K562 (cell line): ENCODE measurements around the gene SYCE1. TPM values are rescaled to one million over a fixed set of nuclear protein-coding genes. Genes with fewer than 3 reads are reported as not detected.

Experiments used
- BRD4 ChIP-seq: fragments of 200-600 bp; sonication (generic); IDR thresholded peaks from 2 replicates; pipeline ENCODE4 v1.6.1; 2017; ENCODE audit warnings: inconsistent platforms
- E2F5 ChIP-seq: sonication (generic); formaldehyde crosslinking; IDR thresholded peaks from 2 replicates; pipeline ENCODE4 v1.8.0; 2022; ENCODE audit warnings: mild to moderate bottlenecking, missing genetic modification reagents
- E2F6 ChIP-seq, 2 experiments: IDR thresholded peaks; 2 replicates each; pipeline ENCODE4 v1.6.1; 2011; ENCODE audit warnings: borderline replicate concordance in 1 of 2, control low read depth in 1 of 2, low read depth in 1 of 2, low read length in 1 of 2, mild to moderate bottlenecking in 1 of 2, mixed read lengths in 1 of 2, moderate library complexity in 1 of 2; ENCODE audit not compliant: insufficient read depth in 1 of 2, insufficient read length in 1 of 2, poor library complexity in 1 of 2, severe bottlenecking in 1 of 2; ENCODE audit errors: extremely low read depth in 1 of 2
- ELF1 ChIP-seq: fragments of 200-800 bp; sonication (Bioruptor generic); IDR thresholded peaks from 2 replicates; pipeline ENCODE4 v1.6.1; 2016; ENCODE audit warnings: missing genetic modification characterization, missing compliant biosample characterization
- ESRRA ChIP-seq: fragments of 450-650 bp; IDR thresholded peaks from 2 replicates; pipeline ENCODE4 v1.6.1; 2014; ENCODE audit warnings: low read depth, mild to moderate bottlenecking, moderate library complexity, borderline replicate concordance
- GABPA ChIP-seq: fragments of 200-800 bp; sonication (Bioruptor generic); conservative IDR thresholded peaks from 2 replicates; pipeline ENCODE4 v1.6.1; 2016; ENCODE audit warnings: low read depth, missing genetic modification characterization, missing compliant biosample characterization
- HSF4 ChIP-seq: fragments of 250-450 bp; sonication (Bioruptor Pico); IDR thresholded peaks from 2 replicates; pipeline ENCODE4 v2.1.2; 2022; ENCODE audit warnings: mild to moderate bottlenecking, moderate library complexity, borderline replicate concordance
- L3MBTL2 ChIP-seq: fragments of 450-650 bp; IDR thresholded peaks from 2 replicates; pipeline ENCODE4 v1.6.1; 2016; ENCODE audit warnings: mild to moderate bottlenecking, moderate library complexity
- MAZ ChIP-seq, 2 experiments: fragments of 450-650 bp in 1 of 2; sonication (generic) in 1 of 2; formaldehyde crosslinking; IDR thresholded peaks in 1 of 2; conservative IDR thresholded peaks in 1 of 2; 2 replicates each; pipeline versions ENCODE4 v1.4.0 to v1.5.0; 2020; ENCODE audit warnings: mild to moderate bottlenecking in 1 of 2, missing genetic modification reagents in 1 of 2
- MTA3 ChIP-seq: fragments of 450-650 bp; formaldehyde crosslinking; IDR thresholded peaks from 2 replicates; pipeline ENCODE4 v1.6.1; 2017; ENCODE audit warnings: mild to moderate bottlenecking, borderline replicate concordance
- PHF20 ChIP-seq: fragments of 450-650 bp; IDR thresholded peaks from 2 replicates; pipeline ENCODE4 v1.6.1; 2018; ENCODE audit not compliant: partially characterized antibody
- POLR2G ChIP-seq: fragments of 200-400 bp; formaldehyde crosslinking; IDR thresholded peaks from 2 replicates; pipeline ENCODE4 v1.6.1; 2017; ENCODE audit warnings: low read depth, mild to moderate bottlenecking, antibody characterized with exemption, low read length, moderate library complexity
- RB1 ChIP-seq: fragments of 450-650 bp; IDR thresholded peaks from 2 replicates; pipeline ENCODE4 v1.6.1; 2017; ENCODE audit warnings: low read depth, mild to moderate bottlenecking
- SETDB1 ChIP-seq: IDR thresholded peaks from one replicate; pipeline ENCODE4 v1.6.1; 2012; ENCODE audit warnings: low read length, control low read depth, inconsistent platforms
- SMARCC2 ChIP-seq: fragments of 450-650 bp; IDR thresholded peaks from 2 replicates; pipeline ENCODE4 v1.6.1; 2017; ENCODE audit warnings: antibody characterized with exemption, moderate library complexity, mild to moderate bottlenecking, low read depth
- SMC3 ChIP-seq: conservative IDR thresholded peaks from 2 replicates; pipeline ENCODE4 v1.6.1; 2011; ENCODE audit warnings: low read depth, low read length, improper control_type of control experiment; ENCODE audit not compliant: insufficient read depth
- SUPT5H ChIP-seq: fragments of 450-650 bp; IDR thresholded peaks from 2 replicates; pipeline ENCODE4 v1.6.1; 2016
- TRIM24 ChIP-seq, 2 experiments: fragments of 450-650 bp; IDR thresholded peaks; 2 replicates each; pipeline ENCODE4 v1.6.1; 2016
- YY1 ChIP-seq, 3 experiments: IDR thresholded peaks; 2 replicates each; pipeline ENCODE4 v1.6.1; 2011; ENCODE audit warnings: low read length in 2 of 3, mild to moderate bottlenecking in 2 of 3, moderate library complexity in 2 of 3, borderline replicate concordance in 1 of 3, control low read depth in 1 of 3, low read depth in 1 of 3; ENCODE audit not compliant: insufficient read depth in 3 of 3, insufficient replicate concordance in 2 of 3, control insufficient read depth in 1 of 3, insufficient read length in 1 of 3; ENCODE audit errors: extremely low read depth in 1 of 3
- ZNF175 ChIP-seq: fragments of 200-800 bp; sonication (Bioruptor generic); IDR thresholded peaks from 2 replicates; pipeline ENCODE4 v1.6.1; 2016; ENCODE audit warnings: low read depth, mild to moderate bottlenecking, missing genetic modification characterization, missing compliant biosample characterization
- polyA plus RNA-seq, 8 experiments: library from polyadenylated mRNA; depleted of rRNA in 4 of 8; stranded (reverse) in 5 of 8; unstranded in 3 of 8; fragments of >200 nt; fragmentation: Nextera tagmentation in 2 of 8; fragmentation: Illumina TruSeq in 1 of 8; extraction: Ambion mirVana in 2 of 8; extraction: Trizol in 1 of 8; gene quantifications; 2 replicates each; pipeline versions ENCODE4 v1.2.1 to v1.2.3, GENCODE V29; 2011 to 2014; ENCODE audit warnings: inconsistent platforms in 1 of 8, missing spikeins in 1 of 8
- total RNA-seq, 7 experiments: library from RNA; depleted of rRNA in 6 of 7; stranded (reverse); fragments of >200 nt in 6 of 7; fragmentation: Illumina TruSeq in 2 of 7; extraction: Trizol in 2 of 7; gene quantifications; 2 replicates each; pipeline versions ENCODE4 v1.2.1 to v1.2.3, GENCODE V29; 2011 to 2021; ENCODE audit warnings: low replicate concordance in 1 of 7
- TF ChIP-seq, protein P1 (sequence below): fragments of 200-800 bp; sonication (Bioruptor generic); IDR thresholded peaks from 2 replicates; pipeline ENCODE4 v1.6.1; 2017; ENCODE audit warnings: missing genetic modification characterization, missing compliant biosample characterization
- TF ChIP-seq, protein P2 (sequence below): sonication (generic); formaldehyde crosslinking; IDR thresholded peaks from 2 replicates; pipeline ENCODE4 v1.8.0; 2022; ENCODE audit warnings: mild to moderate bottlenecking, missing genetic modification reagents, borderline replicate concordance

The SYCE1 gene
- total and polyA plus RNA-seq, 9 of the 15 experiments (the other 6 are each of a cell fraction or from before 2014, with no cell fraction given), result not detected

- TF ChIP-seq, protein P1, sequence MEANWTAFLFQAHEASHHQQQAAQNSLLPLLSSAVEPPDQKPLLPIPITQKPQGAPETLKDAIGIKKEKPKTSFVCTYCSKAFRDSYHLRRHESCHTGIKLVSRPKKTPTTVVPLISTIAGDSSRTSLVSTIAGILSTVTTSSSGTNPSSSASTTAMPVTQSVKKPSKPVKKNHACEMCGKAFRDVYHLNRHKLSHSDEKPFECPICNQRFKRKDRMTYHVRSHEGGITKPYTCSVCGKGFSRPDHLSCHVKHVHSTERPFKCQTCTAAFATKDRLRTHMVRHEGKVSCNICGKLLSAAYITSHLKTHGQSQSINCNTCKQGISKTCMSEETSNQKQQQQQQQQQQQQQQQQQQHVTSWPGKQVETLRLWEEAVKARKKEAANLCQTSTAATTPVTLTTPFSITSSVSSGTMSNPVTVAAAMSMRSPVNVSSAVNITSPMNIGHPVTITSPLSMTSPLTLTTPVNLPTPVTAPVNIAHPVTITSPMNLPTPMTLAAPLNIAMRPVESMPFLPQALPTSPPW, result peak; percentile 35
- TF ChIP-seq POLR2G, result peak; percentile 84
- TF ChIP-seq YY1 (IDR thresholded peaks at IDR 0.05; ENCODE audit: borderline replicate concordance in 1 of 3, control insufficient read depth in 1 of 3, extremely low read depth in 1 of 3, insufficient read depth in 3 of 3, insufficient read length in 1 of 3, insufficient replicate concordance in 2 of 3, low read depth in 1 of 3, low read length in 2 of 3), result peak in 1 of 3 experiments; percentile 76
- no peak for TF ChIP-seq ZNF175
- 0 out of 2 replicates have a peak, but pooled peaks have one; percentile 41 for TF ChIP-seq SMARCC2
- TF ChIP-seq MAZ (CRISPR knock-in tag; conservative IDR thresholded peaks at IDR 0.05 in 1 of 2, IDR thresholded peaks at IDR 0.05 in 1 of 2), result peak; percentile 69 to 89
- TF ChIP-seq ELF1 (tag), result peak; percentile 94
- TF ChIP-seq, protein P2, sequence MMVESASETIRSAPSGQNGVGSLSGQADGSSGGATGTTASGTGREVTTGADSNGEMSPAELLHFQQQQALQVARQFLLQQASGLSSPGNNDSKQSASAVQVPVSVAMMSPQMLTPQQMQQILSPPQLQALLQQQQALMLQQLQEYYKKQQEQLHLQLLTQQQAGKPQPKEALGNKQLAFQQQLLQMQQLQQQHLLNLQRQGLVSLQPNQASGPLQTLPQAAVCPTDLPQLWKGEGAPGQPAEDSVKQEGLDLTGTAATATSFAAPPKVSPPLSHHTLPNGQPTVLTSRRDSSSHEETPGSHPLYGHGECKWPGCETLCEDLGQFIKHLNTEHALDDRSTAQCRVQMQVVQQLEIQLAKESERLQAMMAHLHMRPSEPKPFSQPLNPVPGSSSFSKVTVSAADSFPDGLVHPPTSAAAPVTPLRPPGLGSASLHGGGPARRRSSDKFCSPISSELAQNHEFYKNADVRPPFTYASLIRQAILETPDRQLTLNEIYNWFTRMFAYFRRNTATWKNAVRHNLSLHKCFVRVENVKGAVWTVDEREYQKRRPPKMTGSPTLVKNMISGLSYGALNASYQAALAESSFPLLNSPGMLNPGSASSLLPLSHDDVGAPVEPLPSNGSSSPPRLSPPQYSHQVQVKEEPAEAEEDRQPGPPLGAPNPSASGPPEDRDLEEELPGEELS (CRISPR knock-in tag), result no peak
- TF ChIP-seq SETDB1, result no peak
- TF ChIP-seq SUPT5H, result peak; percentile 41; the same call in 1 of the 2 replicates
- peak; percentile 89 for TF ChIP-seq ESRRA
- TF ChIP-seq GABPA (tag), result peak; percentile 83
- no peak for TF ChIP-seq HSF4
- peak; percentile 83; the same call in 1 of the 2 replicates for TF ChIP-seq MTA3
- 0 out of 4 replicates have a peak, but pooled peaks of 1 of the 2 experiments have one; percentile 44 for TF ChIP-seq TRIM24 (IDR thresholded peaks at IDR 0.05)
- TF ChIP-seq E2F6 (IDR thresholded peaks at IDR 0.05; ENCODE audit: borderline replicate concordance in 1 of 2, extremely low read depth in 1 of 2, insufficient read depth in 1 of 2, insufficient read length in 1 of 2, low read depth in 1 of 2, low read length in 1 of 2, poor library complexity in 1 of 2, severe bottlenecking in 1 of 2), result peak; percentile 48 to 82
- TF ChIP-seq SMC3, result peak; percentile 79
- peak; percentile 83 for TF ChIP-seq PHF20
- no peak for TF ChIP-seq BRD4
- peak; percentile 84 for TF ChIP-seq RB1
- no peak for TF ChIP-seq E2F5
- peak; percentile 90 for TF ChIP-seq L3MBTL2
Measured at GRCh38 chr10:133520193-133520738, 45.1 kb downstream of the SYCE1 start (continued).
